Activated naive CD8-positive, alpha-beta T cell treated with anti-CD3 and anti-CD28 coated beads, Interleukin-2, amount 50 U/mL, for 16 hours (primary cell): ENCODE results near the gene LRRC8A.
A peak's percentile ranks its signal among the peaks of the same experiment; 100 is the strongest.
"Not testable (repeated sequence)": the region's sequence is repeated elsewhere in the genome, so short reads cannot be mapped to it uniquely, and the experiment has no call there.

Experiments
- DNase-seq: peaks from one replicate; pipeline ENCODE4 v3.0.0-alpha.2; 2020; ENCODE audit warnings: low read depth, low spot score

Gene LRRC8A

GRCh38 chr9:128863647-128864046 is 18.3 kb upstream of the LRRC8A start:
- peak; percentile 74 for DNase-seq

- no peak for DNase-seq
Measured at GRCh38 chr9:128870128-128870940, 11.6 kb upstream of the LRRC8A start.

- not testable (repeated sequence) for DNase-seq
Measured at GRCh38 chr9:128870941-128871265, 11.0 kb upstream of the LRRC8A start.

GRCh38 chr9:128877852-128878251 is 4.1 kb upstream of the LRRC8A start:
- DNase-seq, result no peak

GRCh38 chr9:128882677-128883603 is 1.0 kb downstream of the LRRC8A start:
- no peak for DNase-seq

GRCh38 chr9:128884164-128884563 is 2.2 kb downstream of the LRRC8A start:
- no peak for DNase-seq

- DNase-seq, result no peak
Measured at GRCh38 chr9:128885376-128885775, 3.4 kb downstream of the LRRC8A start.

GRCh38 chr9:128885798-128886197 is 3.9 kb downstream of the LRRC8A start:
- no peak for DNase-seq

- no peak for DNase-seq
Measured at GRCh38 chr9:128886211-128886891, 4.4 kb downstream of the LRRC8A start.

- DNase-seq, result no peak
Measured at GRCh38 chr9:128887049-128887448, 5.1 kb downstream of the LRRC8A start.

- DNase-seq, result no peak
Measured at GRCh38 chr9:128887914-128888350, 6.0 kb downstream of the LRRC8A start.

GRCh38 chr9:128891321-128892220 is 9.6 kb downstream of the LRRC8A start:
- DNase-seq, result no peak

- no peak for DNase-seq
Measured at GRCh38 chr9:128892221-128892921, 10.4 kb downstream of the LRRC8A start.

GRCh38 chr9:128893354-128893753 is 11.4 kb downstream of the LRRC8A start:
- DNase-seq, result no peak

GRCh38 chr9:128894764-128895163 is 12.8 kb downstream of the LRRC8A start:
- no peak for DNase-seq

- no peak for DNase-seq
Measured at GRCh38 chr9:128895556-128895955, 13.6 kb downstream of the LRRC8A start.

GRCh38 chr9:128898382-128898781 is 16.4 kb downstream of the LRRC8A start:
- DNase-seq, result no peak

GRCh38 chr9:128898845-128899565 is 17.1 kb downstream of the LRRC8A start:
- no peak for DNase-seq

- DNase-seq, result no peak
Measured at GRCh38 chr9:128899566-128900322, 17.8 kb downstream of the LRRC8A start.
